ENCODE measurements around the gene SKI. TPM values are rescaled to one million over a fixed set of nuclear protein-coding genes. Genes with fewer than 3 reads are reported as not detected.
"Not testable (repeated sequence)": the region's sequence is repeated elsewhere in the genome, so short reads cannot be mapped to it uniquely, and the experiment has no call there.

Gene SKI
- total RNA-seq, 1 donor from 2014 or later, result 53.8 TPM

GRCh38 chr1:2239384-2239985, 11.4 kb downstream of the SKI start:
- intact Hi-C loops (cut with DNase I), result no loop called here
- H3K27ac ChIP-seq, result peak overlapping the region; percentile 96
- DNase-seq (ENCODE audit: extremely low spot score in 2 of 2), result no peak
- TF ChIP-seq POLR2A (IDR thresholded peaks at IDR 0.05), result no peak
- TF ChIP-seq POLR2AphosphoS5 (IDR thresholded peaks at IDR 0.05; ENCODE audit: insufficient read depth in 1 of 2, low read depth in 1 of 2), result no peak
- TF ChIP-seq, protein P1, sequence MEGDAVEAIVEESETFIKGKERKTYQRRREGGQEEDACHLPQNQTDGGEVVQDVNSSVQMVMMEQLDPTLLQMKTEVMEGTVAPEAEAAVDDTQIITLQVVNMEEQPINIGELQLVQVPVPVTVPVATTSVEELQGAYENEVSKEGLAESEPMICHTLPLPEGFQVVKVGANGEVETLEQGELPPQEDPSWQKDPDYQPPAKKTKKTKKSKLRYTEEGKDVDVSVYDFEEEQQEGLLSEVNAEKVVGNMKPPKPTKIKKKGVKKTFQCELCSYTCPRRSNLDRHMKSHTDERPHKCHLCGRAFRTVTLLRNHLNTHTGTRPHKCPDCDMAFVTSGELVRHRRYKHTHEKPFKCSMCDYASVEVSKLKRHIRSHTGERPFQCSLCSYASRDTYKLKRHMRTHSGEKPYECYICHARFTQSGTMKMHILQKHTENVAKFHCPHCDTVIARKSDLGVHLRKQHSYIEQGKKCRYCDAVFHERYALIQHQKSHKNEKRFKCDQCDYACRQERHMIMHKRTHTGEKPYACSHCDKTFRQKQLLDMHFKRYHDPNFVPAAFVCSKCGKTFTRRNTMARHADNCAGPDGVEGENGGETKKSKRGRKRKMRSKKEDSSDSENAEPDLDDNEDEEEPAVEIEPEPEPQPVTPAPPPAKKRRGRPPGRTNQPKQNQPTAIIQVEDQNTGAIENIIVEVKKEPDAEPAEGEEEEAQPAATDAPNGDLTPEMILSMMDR (IDR thresholded peaks at IDR 0.05), result no peak
- peak overlapping the region in 1 of 2 donors; percentile 19 for H3K4me3 ChIP-seq
- H3K36me3 ChIP-seq, result peaks cover 0 to 5% of the 10 kb centered on the region in 2 donors
- no peaks in the 10 kb centered on the region for H3K27me3 ChIP-seq
- H3K4me1 ChIP-seq, result peaks cover 98% of the 10 kb centered on the region
- no peaks in the 10 kb centered on the region for H3K9me3 ChIP-seq

GRCh38 chr1:2240270-2241156, 12.4 kb downstream of the SKI start:
- Histone ChIP-seq H3K4me3 (peak overlapping the region in 1 of 2 donors; percentile 19), H3K4me1 (peaks cover 94% of the 10 kb centered on the region), H3K27me3 (no peaks in the 10 kb centered on the region), H3K9me3 (no peaks in the 10 kb centered on the region), H3K36me3 (peaks cover 0 to 5% of the 10 kb centered on the region in 2 donors), H3K27ac (peak overlapping the region; percentile 96)
- TF ChIP-seq POLR2A (IDR thresholded peaks at IDR 0.05) (no peak), POLR2AphosphoS5 (IDR thresholded peaks at IDR 0.05; ENCODE audit: insufficient read depth in 1 of 2, low read depth in 1 of 2) (peak in 1 of 2 donors; percentile 47)
- TF ChIP-seq, protein P1 (IDR thresholded peaks at IDR 0.05), result no peak
- intact Hi-C loops (cut with DNase I), result no loop called here
- DNase-seq (ENCODE audit: extremely low spot score in 2 of 2), result no peak

DNA sequence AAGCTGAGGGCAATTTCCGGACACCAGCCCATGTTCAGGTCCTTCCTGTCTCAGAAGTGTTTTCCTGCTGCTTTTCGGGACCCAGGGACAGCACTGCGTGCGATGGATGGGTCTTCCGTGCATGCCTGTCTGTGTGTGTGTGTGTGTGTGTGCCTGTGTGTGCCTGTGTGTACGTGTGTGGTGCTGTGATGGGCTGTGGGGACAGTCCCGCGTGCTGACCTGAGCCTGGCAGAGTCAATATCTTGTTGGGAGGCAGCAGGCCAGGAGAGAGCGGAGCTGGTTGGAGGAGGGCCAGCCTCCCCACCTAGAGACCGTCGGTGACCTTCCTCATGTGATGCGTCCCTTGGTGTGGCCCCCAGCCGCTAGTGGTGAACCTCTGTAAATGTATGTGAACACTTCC, 13.7 kb downstream of the SKI start:
- intact Hi-C loops (cut with DNase I), result no loop called here
- no peak overlapping the region for H3K27ac ChIP-seq
- peaks cover 0 to 5% of the 10 kb centered on the region in 2 donors for H3K36me3 ChIP-seq
- no peak overlapping the region for H3K4me3 ChIP-seq
- peaks cover 94% of the 10 kb centered on the region for H3K4me1 ChIP-seq
- H3K9me3 ChIP-seq, result no peaks in the 10 kb centered on the region
- H3K27me3 ChIP-seq, result no peaks in the 10 kb centered on the region
- TF ChIP-seq, protein P1 (IDR thresholded peaks at IDR 0.05), result no peak
- TF ChIP-seq POLR2AphosphoS5 (IDR thresholded peaks at IDR 0.05; ENCODE audit: insufficient read depth in 1 of 2, low read depth in 1 of 2), result no peak
- TF ChIP-seq POLR2A (IDR thresholded peaks at IDR 0.05), result no peak
- no peak for DNase-seq (ENCODE audit: extremely low spot score in 2 of 2)

DNA sequence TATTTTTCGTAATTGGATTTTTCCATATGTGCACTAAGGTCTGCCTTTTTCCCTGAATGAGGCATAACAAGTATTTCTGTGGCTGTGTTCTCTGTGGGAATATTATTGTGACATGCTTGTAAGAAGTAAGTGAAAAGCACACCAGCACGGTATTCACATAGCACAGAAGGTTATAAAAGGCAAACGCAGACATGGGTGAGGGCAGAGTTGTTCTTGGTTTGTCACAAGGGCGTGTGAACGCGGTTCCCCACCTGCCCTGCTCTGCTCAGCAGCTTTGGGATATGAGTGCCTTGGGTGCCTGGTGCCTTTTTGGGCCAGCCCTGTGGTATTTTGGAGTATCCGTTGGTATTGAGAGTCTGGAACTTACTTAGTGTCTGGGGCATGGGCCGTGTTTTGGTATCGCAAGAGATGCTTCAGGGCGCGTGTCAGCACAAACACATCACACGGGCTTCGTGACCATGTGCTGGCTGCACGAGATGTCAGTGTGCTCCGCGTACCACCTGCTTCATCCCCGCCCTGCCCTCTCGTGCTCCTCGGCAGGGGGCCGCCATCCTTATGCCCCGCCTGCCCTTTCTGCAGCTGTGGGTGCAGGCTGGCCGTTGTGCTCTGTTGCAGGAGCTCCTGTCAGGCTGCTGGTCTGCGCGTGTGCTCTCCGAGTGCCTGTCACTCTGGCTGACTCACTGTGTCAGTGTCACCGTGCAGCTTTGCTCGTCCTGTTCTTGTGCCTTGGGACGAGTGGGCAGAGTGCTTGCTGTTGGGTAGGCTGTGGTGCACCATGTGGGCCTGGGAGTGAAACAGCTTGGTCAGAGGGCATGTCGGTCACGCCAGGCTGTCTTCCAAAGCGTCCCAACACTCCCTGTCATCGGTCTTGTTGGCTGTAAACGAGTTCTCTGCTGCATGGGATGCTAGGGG, 15.0 kb downstream of the SKI start:
- H3K27ac ChIP-seq, result no peak overlapping the region
- DNase-seq (ENCODE audit: extremely low spot score in 2 of 2), result no peak
- no peaks in the 10 kb centered on the region for H3K27me3 ChIP-seq
- no peaks in the 10 kb centered on the region for H3K9me3 ChIP-seq
- H3K4me3 ChIP-seq, result no peak overlapping the region
- H3K36me3 ChIP-seq, result peaks cover 0 to 5% of the 10 kb centered on the region in 2 donors
- peaks cover 94% of the 10 kb centered on the region for H3K4me1 ChIP-seq
- intact Hi-C loops (cut with DNase I), result no loop called here
- TF ChIP-seq, protein P1 (IDR thresholded peaks at IDR 0.05), result no peak
- TF ChIP-seq POLR2A (IDR thresholded peaks at IDR 0.05), result no peak

DNA sequence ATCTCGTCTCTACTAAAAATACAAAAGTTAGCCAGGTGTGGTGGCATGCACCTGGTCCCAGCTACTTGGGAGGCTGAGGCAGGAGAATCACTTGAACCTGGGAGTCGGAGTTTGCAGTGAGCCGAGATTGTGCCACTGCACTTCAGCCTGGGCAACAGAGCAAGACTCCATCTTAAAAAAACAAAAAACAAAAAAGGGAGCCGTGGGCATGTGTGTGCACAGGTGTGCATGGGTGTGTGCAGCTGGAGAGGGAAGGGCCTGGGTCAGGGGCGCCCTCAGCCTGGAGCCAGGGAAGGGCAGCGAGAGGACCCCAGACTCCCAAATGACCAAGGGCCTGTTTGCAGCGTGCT, 18.9 kb downstream of the SKI start:
- H3K9me3 ChIP-seq; H3K27ac ChIP-seq; H3K27me3 ChIP-seq; H3K4me3 ChIP-seq; intact Hi-C loops (cut with DNase I); H3K36me3 ChIP-seq; DNase-seq (ENCODE audit: extremely low spot score in 2 of 2): not testable (repeated sequence)
- H3K4me1 ChIP-seq, result peaks cover 94% of the 10 kb centered on the region
